Measurements from ENCODE around the gene TMEM269.

DNA sequence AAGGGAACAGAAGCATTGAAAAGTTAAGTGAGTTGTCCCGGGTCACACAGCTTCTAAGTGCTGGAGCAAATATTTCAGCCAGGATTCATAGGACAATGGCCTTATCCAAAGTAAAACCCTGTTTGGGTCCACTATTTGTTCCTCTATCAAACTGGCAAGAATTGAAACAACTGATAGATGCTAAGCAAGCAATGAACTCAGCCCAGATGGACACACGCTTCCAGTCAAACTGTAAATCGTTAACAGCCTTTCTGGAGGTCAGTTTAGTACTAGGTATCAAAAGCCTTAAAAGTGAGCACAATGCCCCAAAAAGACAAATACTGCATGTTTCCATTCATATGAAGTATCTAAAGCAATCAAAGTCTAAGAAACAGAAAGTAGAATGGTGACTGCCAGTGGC is 33.2 kb downstream of the TMEM269 start:
- TF ChIP-seq EZH2 (optimal IDR thresholded peaks at IDR 0.05; ENCODE audit: low read depth, low read length): no peak
- TF ChIP-seq, protein P1, sequence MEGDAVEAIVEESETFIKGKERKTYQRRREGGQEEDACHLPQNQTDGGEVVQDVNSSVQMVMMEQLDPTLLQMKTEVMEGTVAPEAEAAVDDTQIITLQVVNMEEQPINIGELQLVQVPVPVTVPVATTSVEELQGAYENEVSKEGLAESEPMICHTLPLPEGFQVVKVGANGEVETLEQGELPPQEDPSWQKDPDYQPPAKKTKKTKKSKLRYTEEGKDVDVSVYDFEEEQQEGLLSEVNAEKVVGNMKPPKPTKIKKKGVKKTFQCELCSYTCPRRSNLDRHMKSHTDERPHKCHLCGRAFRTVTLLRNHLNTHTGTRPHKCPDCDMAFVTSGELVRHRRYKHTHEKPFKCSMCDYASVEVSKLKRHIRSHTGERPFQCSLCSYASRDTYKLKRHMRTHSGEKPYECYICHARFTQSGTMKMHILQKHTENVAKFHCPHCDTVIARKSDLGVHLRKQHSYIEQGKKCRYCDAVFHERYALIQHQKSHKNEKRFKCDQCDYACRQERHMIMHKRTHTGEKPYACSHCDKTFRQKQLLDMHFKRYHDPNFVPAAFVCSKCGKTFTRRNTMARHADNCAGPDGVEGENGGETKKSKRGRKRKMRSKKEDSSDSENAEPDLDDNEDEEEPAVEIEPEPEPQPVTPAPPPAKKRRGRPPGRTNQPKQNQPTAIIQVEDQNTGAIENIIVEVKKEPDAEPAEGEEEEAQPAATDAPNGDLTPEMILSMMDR (IDR thresholded peaks at IDR 0.05; ENCODE audit: low read length): no peak

All from MM.1S (cell line).